ENCODE measurements around the gene CASKIN1. TPM values are rescaled to one million over a fixed set of nuclear protein-coding genes. Genes with fewer than 3 reads are reported as not detected.

CASKIN1 gene
- total and polyA plus RNA-seq, 8 donors, result 0.15 to 0.73 (median 0.37) TPM; not detected in 4

GRCh38 chr16:2181952-2182351, 14.5 kb downstream of the CASKIN1 start:
- no peak overlapping the region for H3K27ac ChIP-seq
- 83 to 90% (median 89%) methylated on average over 9 to 20 of the region's 20 CpGs for WGBS, 5 donors
- peaks cover 0 to 13% (median 0%) of the 10 kb centered on the region in 3 donors for H3K27me3 ChIP-seq
- intact Hi-C loops (cut with DNase I; ENCODE audit: low total_unique reads), result no loop called here
- peaks cover 12 to 14% (median 13%) of the 10 kb centered on the region in 4 donors for H3K36me3 ChIP-seq
- no peak for DNase-seq
- H3K9me3 ChIP-seq, result no peaks in the 10 kb centered on the region
- H3K4me1 ChIP-seq, result peaks cover 0 to 5% (median 3%) of the 10 kb centered on the region in 4 donors
- TF ChIP-seq POLR2A (IDR thresholded peaks at IDR 0.05) (no peak), POLR2AphosphoS5 (IDR thresholded peaks at IDR 0.05) (no peak), CTCF (IDR thresholded peaks at IDR 0.05) (no peak), EP300 (IDR thresholded peaks at IDR 0.05) (no peak)
- H3K4me3 ChIP-seq, result no peak overlapping the region

GRCh38 chr16:2180962-2181923, 15.2 kb downstream of the CASKIN1 start:
- Histone ChIP-seq H3K9me3 (no peaks in the 10 kb centered on the region), H3K4me1 (peaks cover 0 to 5% (median 3%) of the 10 kb centered on the region in 4 donors), H3K4me3 (no peak overlapping the region), H3K36me3 (peaks cover 19 to 21% (median 20%) of the 10 kb centered on the region in 4 donors), H3K27ac (no peak overlapping the region), H3K27me3 (peaks cover 0 to 13% (median 0%) of the 10 kb centered on the region in 3 donors)
- TF ChIP-seq POLR2A (IDR thresholded peaks at IDR 0.05), result no peak
- no peak for TF ChIP-seq CTCF (IDR thresholded peaks at IDR 0.05)
- TF ChIP-seq POLR2AphosphoS5 (IDR thresholded peaks at IDR 0.05), result no peak
- no peak for TF ChIP-seq EP300 (IDR thresholded peaks at IDR 0.05)
- no peak for DNase-seq
- WGBS, 5 donors, result 68 to 89% (median 75%) methylated on average over 21 to 46 of the region's 46 CpGs
- intact Hi-C loops (cut with DNase I; ENCODE audit: low total_unique reads), result no loop called here

GRCh38 chr16:2180461-2180860, 15.9 kb downstream of the CASKIN1 start:
- no peak overlapping the region for H3K27ac ChIP-seq
- peaks cover 0 to 13% (median 0%) of the 10 kb centered on the region in 3 donors for H3K27me3 ChIP-seq
- H3K36me3 ChIP-seq, result peaks cover 26 to 29% (median 28%) of the 10 kb centered on the region in 4 donors
- DNase-seq, result no peak
- TF ChIP-seq CTCF (IDR thresholded peaks at IDR 0.05) (no peak), EP300 (IDR thresholded peaks at IDR 0.05) (no peak), POLR2AphosphoS5 (IDR thresholded peaks at IDR 0.05) (no peak), POLR2A (IDR thresholded peaks at IDR 0.05) (no peak)
- no peaks in the 10 kb centered on the region for H3K9me3 ChIP-seq
- intact Hi-C loops (cut with DNase I; ENCODE audit: low total_unique reads), result no loop called here
- 94 to 95% (median 95%) methylated on average over 24 to 43 of the region's 43 CpGs for WGBS, 5 donors
- H3K4me3 ChIP-seq, result no peak overlapping the region
- peaks cover 0 to 5% (median 3%) of the 10 kb centered on the region in 4 donors for H3K4me1 ChIP-seq

- DNase-seq, result no peak
- Histone ChIP-seq H3K27me3 (peaks cover 0 to 13% (median 0%) of the 10 kb centered on the region in 3 donors), H3K36me3 (peaks cover 35 to 38% (median 37%) of the 10 kb centered on the region in 4 donors), H3K4me3 (no peak overlapping the region), H3K9me3 (no peaks in the 10 kb centered on the region), H3K27ac (no peak overlapping the region), H3K4me1 (peaks cover 0 to 5% (median 3%) of the 10 kb centered on the region in 4 donors)
- WGBS, 5 donors, result 87 to 96% (median 93%) methylated on average over 16 to 31 of the region's 31 CpGs
- intact Hi-C loops (cut with DNase I; ENCODE audit: low total_unique reads), result no loop called here
- no peak for TF ChIP-seq EP300 (IDR thresholded peaks at IDR 0.05)
- no peak for TF ChIP-seq POLR2A (IDR thresholded peaks at IDR 0.05)
These were observed 16.8 kb downstream of the CASKIN1 start for GRCh38 chr16:2179576-2179975.

Measured in stomach (tissue), 9 donors.